GM18520 (cell line): ENCODE data around the gene MYEF2.

ENCODE experiments used
- ATAC-seq: cut with Tn5 transposase; IDR thresholded peaks from one replicate; pipeline ENCODE4 v1.9.1; 2021; ENCODE audit not compliant: unreplicated experiment

Gene MYEF2

DNA sequence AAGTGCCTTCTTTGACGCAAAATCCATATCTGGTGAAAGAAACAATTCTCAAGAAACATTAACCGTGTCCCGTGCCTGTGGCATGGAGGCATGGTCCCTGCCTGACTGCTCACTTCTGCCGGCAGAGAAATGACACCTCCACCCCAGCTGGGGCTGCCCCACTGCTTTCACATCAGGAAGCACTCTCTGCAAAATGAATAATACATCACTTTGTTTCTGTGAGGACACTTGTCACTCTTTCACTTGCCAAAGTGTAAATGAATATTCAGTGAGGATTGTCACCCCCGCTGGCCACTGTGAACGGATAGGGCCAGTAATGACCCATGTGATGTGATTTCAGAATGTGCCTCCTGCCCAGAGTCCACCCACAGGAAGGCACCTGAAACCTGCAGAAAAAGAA lies 88.4 kb downstream of the MYEF2 start:
- ATAC-seq, result peak; percentile 96

DNA sequence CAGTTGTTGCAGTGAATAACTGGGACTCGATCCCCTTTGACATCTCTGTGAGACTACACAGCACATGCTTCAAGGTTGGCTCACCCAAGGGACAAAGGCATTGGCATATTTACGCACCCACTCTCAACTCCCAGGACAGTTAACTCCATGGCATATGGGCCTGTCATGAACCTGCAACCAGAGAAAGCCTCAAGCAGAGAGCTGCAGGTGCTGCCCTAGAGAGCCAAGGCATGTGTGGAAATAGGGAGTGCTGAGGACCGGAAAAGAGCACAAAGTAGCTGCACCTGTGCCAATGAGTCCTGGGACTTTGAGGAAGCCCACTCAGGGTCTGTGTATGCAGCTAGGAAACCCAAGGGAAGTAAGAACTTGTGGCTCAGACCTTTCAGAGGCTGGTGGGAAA lies 90.3 kb downstream of the MYEF2 start:
- no peak for ATAC-seq

DNA sequence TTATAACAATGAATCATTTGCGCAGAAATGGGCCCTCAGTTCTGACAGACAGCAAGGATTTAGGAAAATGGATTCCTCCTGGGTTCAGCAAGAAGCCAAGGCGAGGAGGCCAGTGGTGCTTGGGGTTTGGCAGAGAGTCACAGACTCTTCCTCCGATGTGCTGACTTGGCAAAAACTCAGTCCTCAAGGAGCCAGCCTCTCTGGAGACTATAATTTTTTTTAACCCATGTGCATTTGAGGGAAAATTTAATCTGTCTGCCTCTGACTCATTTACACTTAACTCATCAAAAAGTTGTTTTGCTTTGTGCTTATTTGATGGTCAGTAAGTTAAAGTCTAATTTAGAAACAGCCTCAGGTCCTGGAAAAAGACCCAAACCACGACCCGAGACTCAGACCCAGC lies 91.5 kb downstream of the MYEF2 start:
- no peak for ATAC-seq

DNA sequence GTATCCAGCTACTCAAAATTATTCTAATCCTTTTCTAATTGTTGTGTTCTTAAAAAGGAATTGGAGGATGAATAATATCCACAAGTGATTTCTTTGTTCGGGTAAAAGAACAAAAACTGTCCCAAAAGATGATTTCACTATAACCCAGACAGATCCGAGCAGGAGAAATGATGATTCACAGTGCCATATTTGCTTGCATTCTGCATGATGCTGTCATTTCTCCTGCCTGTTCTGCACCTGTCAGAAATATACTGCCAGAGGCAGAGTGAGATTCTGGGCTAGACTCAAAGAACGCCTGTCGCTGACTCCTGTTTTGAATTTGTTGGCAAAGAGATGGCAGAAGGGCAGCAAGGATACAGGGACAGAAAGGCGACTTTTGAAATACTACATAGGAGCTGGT lies 92.0 kb downstream of the MYEF2 start:
- ATAC-seq, result no peak

- no peak for ATAC-seq
Measured at GRCh38 chr15:48085591-48085930, 92.5 kb downstream of the MYEF2 start.

GRCh38 chr15:48084759-48085590 lies 93.1 kb downstream of the MYEF2 start:
- ATAC-seq, result no peak
